GM19397 (cell line): Measurements from ENCODE around the gene CTRL.
"Not testable (repeated sequence)": the region's sequence is repeated elsewhere in the genome, so short reads cannot be mapped to it uniquely, and the experiment has no call there.

Experiments
- ATAC-seq: cut with Tn5 transposase; IDR thresholded peaks from one replicate; pipeline ENCODE4 v1.9.1; 2021; ENCODE audit warnings: mild to moderate bottlenecking, moderate library complexity; ENCODE audit not compliant: unreplicated experiment

CTRL gene

DNA sequence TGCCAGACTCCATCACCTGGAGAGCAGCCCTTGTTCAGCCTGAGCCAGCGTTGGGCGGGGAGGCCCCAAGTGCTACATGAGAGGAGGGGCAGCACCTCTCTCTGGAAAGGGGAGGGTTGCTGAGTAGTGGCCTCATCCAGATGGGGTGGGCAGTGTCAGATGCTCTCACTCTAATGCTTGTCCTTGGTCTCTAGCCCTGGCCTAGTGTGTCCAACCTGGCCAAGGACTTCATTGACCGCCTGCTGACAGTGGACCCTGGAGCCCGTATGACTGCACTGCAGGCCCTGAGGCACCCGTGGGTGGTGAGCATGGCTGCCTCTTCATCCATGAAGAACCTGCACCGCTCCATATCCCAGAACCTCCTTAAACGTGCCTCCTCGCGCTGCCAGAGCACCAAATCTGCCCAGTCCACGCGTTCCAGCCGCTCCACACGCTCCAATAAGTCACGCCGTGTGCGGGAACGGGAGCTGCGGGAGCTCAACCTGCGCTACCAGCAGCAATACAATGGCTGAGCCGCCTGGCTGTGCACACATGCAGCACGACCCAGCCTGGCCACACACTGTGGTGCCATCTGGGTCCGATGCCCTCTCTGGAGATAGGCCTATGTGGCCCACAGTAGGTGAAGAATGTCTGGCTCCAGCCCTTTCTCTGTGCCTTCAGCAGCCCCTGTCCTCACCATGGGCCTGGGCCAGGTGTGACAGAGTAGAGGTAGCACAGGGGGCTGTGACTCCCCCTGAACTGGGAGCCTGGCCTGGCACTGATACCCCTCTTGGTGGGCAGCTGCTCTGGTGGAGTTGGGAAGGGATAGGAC, 4.3 kb downstream of the CTRL start:
- no peak for ATAC-seq

DNA sequence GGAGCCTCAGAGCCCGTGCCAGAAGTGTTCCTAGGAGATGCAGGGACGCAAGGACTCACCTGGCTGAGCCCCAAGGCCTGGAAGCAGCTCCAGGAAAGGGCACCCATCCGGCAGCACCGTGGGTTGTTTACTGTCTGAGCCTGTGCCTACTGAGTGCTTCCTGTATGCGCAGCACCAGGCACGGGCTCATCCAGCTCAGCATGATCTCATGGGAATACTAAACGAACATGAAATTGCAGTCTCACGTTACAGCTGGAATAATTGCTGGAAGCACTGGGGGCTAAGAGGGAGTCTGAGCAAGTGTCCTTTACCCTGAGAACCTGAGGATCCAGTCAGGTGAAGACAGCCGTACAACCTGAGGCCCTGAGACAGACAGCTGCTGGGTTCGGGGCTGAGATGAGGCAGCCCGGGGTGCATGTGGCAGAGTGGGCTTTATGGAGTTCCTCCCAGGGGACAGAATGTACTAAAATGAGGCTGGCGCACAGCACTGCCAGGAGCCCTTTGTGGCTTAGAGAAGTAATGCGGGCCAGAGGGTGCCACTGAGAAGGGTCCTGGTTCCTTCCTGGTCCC, 5.4 kb downstream of the CTRL start:
- no peak for ATAC-seq

DNA sequence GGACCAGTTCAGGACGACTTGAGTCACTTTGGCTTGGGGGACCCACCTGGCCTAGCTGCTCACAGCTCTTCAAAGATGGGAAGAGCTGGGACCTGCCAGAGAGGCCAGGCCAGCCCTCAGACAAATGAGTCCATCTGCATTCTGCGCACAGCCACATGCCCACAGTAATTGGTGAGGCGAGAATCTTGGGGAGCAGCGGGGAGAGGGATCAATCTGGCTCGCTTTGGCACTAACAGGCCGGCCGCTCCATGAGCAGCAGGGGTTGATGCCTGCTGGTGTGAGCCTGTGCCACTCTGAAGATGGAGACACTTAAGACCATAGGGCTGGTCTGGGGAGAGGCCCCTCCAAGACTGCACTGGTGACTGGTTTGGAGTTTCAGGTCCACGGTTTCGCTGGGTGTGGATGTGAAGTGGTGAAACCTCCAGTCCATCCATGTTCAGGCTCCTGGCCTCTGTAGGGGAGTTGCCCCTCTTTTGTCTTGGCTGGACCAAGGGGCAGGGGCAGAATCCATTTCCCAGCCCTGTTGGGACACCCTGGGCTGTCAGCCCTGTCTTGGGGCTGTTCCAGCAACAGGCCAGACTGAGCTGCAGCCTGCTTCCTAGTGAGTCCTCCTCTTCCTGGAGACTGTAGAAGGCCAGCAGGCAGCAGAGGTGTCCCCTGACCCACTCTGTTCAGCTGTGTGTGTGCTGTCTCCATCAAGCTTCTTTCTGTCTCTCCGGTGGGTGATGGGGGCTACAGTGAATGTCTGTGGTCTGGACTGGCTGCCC, 7.3 kb downstream of the CTRL start:
- ATAC-seq = no peak

DNA sequence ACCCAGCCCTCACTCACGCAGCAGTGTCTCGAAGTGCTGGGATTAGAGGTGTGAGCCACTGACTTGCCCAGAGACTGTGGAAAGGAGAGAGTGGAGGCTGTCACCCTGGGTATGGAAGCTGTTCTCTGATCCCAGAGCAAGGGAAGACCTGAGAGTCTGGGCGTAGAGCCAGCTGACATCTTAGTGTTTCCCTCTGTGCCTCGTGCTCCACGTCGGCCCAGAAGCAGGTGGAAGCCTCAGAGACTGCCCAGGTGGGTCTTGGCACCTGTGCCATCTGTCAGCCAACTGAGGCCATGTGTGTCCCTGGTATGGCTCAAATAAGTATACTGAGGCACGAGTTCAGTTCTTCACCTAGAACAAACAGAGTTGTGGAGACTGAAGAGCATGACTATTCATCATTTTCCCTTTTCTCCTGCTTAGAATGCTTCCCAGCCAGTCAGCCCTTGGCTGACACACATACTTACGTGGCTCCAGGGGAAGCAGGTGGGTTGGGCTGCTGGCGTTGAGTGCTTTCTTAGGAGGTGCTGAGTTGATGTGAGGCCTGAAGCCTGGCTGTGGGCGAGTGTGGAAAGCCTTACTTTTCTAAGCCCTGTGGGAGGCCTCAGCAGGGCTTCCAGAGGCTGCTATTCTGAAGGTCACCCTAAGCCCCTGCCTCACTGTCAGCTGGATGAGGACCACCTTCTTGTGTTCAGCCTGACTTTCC, 8.1 kb downstream of the CTRL start:
- ATAC-seq = no peak

DNA sequence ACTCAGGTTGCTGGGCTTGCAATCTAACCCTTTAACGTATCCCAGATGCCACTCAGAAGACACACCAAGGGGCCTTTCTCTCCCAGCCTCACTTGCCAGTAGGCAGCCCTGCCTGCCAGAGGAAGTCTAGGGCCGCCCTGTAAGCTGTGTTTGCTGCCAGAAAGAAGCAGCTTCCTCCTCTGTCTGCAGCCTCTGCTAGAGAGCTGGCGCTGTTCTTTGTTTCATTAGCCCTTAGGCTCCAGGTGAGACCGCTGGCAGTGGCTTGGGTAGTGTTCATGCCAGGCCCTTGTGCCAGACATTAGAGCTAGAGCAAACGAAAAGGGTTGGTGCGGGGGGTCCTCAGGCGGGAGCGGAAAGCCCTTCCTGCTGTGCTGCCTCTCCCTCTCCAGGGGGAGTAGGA, 8.9 kb downstream of the CTRL start:
- no peak for ATAC-seq

GRCh38 chr16:67922221-67922620, 9.4 kb downstream of the CTRL start:
- no peak for ATAC-seq

- no peak for ATAC-seq
Measured at GRCh38 chr16:67919622-67920221, 11.9 kb downstream of the CTRL start.

DNA sequence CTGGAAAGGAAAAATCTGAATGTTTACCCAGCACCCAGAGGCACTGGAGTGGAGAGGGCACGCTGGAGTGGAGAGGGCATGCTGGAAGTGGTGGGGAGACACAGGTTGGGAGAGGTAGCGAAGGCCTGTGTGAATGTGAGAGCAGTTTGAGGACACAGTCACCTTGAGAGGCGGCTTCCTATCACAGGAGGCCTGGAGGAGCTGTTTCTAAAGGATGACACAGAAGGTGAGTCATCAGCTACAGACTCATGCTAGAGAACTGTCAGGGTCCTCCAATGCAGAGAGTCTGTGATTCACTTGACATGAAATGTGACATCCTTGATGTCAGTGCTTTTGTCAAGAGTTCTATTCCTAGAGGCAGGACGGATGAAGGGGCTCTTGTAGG, 13.8 kb downstream of the CTRL start:
- ATAC-seq = no peak

GRCh38 chr16:67917140-67917851, 14.4 kb downstream of the CTRL start:
- ATAC-seq = no peak

GRCh38 chr16:67915831-67916723, 15.6 kb downstream of the CTRL start:
- no peak for ATAC-seq

GRCh38 chr16:67915496-67915769, 16.2 kb downstream of the CTRL start:
- not testable (repeated sequence) for ATAC-seq

DNA sequence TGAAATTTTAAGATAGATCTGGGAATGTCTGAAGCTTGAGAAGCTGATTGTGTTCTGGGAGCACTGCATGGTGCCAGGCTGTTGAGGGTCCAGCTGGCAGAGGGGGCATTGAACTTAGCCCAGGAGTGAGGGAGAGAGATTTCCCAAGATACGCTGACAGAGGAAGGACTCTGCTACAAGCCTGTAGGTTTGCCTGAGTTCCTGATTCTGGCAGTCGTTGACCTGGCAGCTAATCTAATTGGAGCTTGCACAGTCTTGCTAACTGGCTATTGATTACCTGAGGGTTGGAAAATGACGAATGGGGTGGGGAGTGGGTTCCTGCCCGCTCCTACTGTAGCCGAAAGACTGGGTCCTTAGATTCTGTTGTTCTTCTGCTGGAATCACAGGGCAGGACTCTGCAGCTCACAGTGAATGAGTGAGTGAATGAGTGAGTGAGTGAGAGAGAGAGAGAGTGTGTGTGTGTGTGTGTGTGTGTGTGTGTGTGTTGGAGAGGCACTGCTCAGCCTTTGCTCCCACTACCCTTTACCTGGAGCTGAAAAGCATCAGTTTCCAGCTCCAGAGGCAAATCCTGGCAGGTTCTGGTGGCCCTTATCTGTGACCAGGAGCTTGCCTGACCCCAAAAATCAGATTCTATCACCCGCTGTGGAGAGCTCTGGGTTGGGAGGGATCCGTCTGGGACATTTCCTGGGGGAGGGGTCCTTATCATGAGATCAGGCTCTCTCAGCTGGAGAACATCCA, 16.7 kb downstream of the CTRL start:
- no peak for ATAC-seq

GRCh38 chr16:67910158-67910557, 21.5 kb downstream of the CTRL start:
- ATAC-seq = no peak

DNA sequence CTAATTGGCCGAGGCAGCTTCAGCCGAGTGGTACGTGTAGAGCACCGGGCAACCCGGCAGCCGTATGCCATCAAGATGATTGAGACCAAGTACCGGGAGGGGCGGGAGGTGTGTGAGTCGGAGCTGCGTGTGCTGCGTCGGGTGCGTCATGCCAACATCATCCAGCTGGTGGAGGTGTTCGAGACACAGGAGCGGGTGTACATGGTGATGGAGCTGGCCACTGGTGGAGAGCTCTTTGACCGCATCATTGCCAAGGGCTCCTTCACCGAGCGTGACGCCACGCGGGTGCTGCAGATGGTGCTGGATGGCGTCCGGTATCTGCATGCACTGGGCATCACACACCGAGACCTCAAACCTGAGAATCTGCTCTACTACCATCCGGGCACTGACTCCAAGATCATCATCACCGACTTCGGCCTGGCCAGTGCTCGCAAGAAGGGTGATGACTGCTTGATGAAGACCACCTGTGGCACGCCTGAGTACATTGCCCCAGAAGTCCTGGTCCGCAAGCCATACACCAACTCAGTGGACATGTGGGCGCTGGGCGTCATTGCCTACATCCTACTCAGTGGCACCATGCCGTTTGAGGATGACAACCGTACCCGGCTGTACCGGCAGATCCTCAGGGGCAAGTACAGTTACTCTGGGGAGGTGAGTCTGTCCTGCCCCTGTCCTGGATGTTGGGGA, 22.5 kb downstream of the CTRL start:
- no peak for ATAC-seq

GRCh38 chr16:67907397-67908180, 24.1 kb downstream of the CTRL start:
- ATAC-seq = no peak

DNA sequence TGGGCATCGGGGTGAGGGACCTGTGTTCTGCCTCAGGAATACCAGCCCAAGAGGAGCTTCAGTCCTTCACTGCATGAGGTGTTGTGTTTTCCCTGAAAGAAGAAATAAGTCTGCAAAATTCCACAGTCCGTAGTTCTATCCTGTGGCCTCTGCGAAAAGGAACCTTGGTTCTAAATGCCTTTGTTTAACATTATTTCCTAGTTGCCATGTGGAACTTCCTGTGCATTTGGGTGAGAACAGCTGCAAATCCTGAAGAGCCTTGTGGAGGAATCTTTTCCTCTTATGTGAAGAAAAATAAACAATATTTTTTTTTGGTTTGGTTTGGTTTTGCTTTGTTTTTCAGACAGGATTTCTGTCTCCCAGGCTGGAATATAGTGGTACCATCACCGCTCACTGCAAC, 28.8 kb downstream of the CTRL start:
- ATAC-seq = no peak

DNA sequence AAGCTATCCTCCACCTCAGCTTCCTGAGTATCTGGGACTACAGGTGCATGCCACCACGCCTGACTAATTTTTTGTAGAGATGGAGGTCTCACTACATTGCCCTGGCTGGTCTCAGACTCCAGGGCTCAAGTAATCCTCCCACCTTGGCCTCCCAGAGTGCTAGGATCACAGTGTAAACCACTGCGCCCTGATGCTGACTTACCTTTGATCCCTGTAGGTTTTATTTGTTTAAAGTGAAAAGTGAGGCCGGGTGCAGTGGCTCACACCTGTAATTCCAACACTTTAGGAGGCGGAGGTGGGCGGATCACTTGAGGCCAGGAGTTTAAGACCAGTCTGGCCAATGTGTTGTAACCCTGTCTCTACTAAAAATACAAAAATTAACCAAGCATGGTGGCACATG, 29.9 kb downstream of the CTRL start:
- no peak for ATAC-seq

- no peak for ATAC-seq
Measured at GRCh38 chr16:67897231-67897630, 34.4 kb downstream of the CTRL start.
